A673 (cell line): ENCODE results near the gene WRNIP1. TPM values are rescaled to one million over a fixed set of nuclear protein-coding genes. Genes with fewer than 3 reads are reported as not detected.

Experiments used
- BruUV-seq: library from RNA; stranded (reverse); fragments of 400-500 nt; replicated peaks from 2 replicates; lab custom pipeline; 2021; lab: Mats Ljungman, UMichigan
- CTCF ChIA-PET: fragments of 300-600 bp; sonication (Branson Sonifier 250); formaldehyde crosslinking; loops from one replicate; lab custom pipeline; 2022; ENCODE audit warnings: antibody characterized with exemption; lab: Charles Lee
- POLR2A ChIA-PET: fragments of 300-600 bp; sonication (Branson Sonifier 250); formaldehyde crosslinking; loops from one replicate; lab custom pipeline; 2022; ENCODE audit warnings: antibody characterized with exemption; ENCODE audit not compliant: low non-redundant PET; lab: Charles Lee
- DNase-seq: peaks from one replicate; pipeline ENCODE4 v3.0.0-alpha.2; 2015; ENCODE audit warnings: low spot score
- H3K27ac ChIP-seq: fragments of 200-600 bp; sonication (generic); 2 replicates; pipeline ENCODE4 v1.5.1; 2016; ENCODE audit warnings: mixed run types, low read depth, mild to moderate bottlenecking, mixed read lengths, antibody characterized with exemption, low read length; ENCODE audit not compliant: poor library complexity, severe bottlenecking
- H3K27me3 ChIP-seq: fragments of 200-600 bp; sonication (generic); replicated peaks from 2 replicates; pipeline ENCODE4 v1.6.1; 2017; ENCODE audit warnings: mixed run types, low read depth, mild to moderate bottlenecking, mixed read lengths, antibody characterized with exemption, low read length; ENCODE audit not compliant: insufficient read depth, poor library complexity
- H3K36me3 ChIP-seq: fragments of 200-600 bp; sonication (generic); 2 replicates; pipeline ENCODE4 v1.6.1; 2016; ENCODE audit warnings: mixed run types, mild to moderate bottlenecking, mixed read lengths, antibody characterized with exemption, low read length; ENCODE audit not compliant: insufficient read depth, poor library complexity, severe bottlenecking
- H3K4me1 ChIP-seq: fragments of 200-600 bp; sonication (generic); 2 replicates; pipeline ENCODE4 v1.6.1; 2017; ENCODE audit warnings: mixed run types, mild to moderate bottlenecking, mixed read lengths, antibody characterized with exemption, low read length; ENCODE audit not compliant: insufficient read depth, poor library complexity, severe bottlenecking
- H3K4me3 ChIP-seq: fragments of 200-600 bp; sonication (generic); 2 replicates; pipeline ENCODE4 v1.5.1; 2016; ENCODE audit warnings: low read depth, mixed run types, mild to moderate bottlenecking, mixed read lengths, low read length; ENCODE audit not compliant: poor library complexity, severe bottlenecking
- H3K9me3 ChIP-seq: fragments of 200-600 bp; sonication (generic); 2 replicates; pipeline ENCODE4 v1.6.1; 2016; ENCODE audit warnings: mixed run types, low read depth, mild to moderate bottlenecking, mixed read lengths, antibody characterized with exemption, low read length; ENCODE audit not compliant: poor library complexity, severe bottlenecking
- EZH2 ChIP-seq: fragments of 200-600 bp; sonication (generic); IDR thresholded peaks from 2 replicates; pipeline ENCODE4 v1.6.1; 2017; ENCODE audit warnings: borderline replicate concordance, low read depth, mild to moderate bottlenecking, mixed read lengths, antibody characterized with exemption, low read length; ENCODE audit not compliant: poor library complexity, severe bottlenecking
- intact Hi-C: fragments of 100-400 bp; cut with micrococcal nuclease; formaldehyde crosslinking; loops from one replicate; pipeline ENCODE4 v1.10.0; 2022; ENCODE audit not compliant: unreplicated experiment
- total RNA-seq: library from RNA; stranded (reverse); gene quantifications from 2 replicates; pipeline ENCODE4 v1.2.3, GENCODE V29; 2021
- TF ChIP-seq, protein P1 (sequence below): fragments of 300-800, 200-600 bp; sonication (generic); conservative IDR thresholded peaks from 2 replicates; pipeline ENCODE4 v1.5.1; 2017; ENCODE audit warnings: low read depth, mild to moderate bottlenecking, antibody characterized with exemption, low read length, moderate library complexity, mixed read lengths

Gene WRNIP1
- total RNA-seq, 1 experiment from 2014 or later = 49.3 TPM

DNA sequence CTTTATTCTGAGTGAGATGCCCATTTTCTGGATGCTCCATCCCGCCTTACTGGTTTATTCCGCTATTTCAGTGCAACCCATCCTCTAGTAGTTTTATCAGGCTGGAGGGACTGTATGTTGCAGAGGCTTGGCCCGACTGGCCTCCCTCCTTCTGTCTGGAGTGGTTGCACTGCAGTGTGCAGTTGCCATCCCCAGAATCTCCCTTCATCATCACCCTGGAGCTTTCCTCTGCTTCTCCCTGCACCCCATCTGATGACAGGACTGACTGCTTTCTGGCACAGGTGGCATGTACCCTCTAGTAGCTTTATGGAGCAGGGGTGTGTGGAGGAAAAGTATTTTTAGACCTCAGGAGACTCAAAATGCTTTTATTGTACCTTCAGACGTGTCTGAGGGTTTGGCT is 21.1 kb downstream of the WRNIP1 start:
- H3K36me3 ChIP-seq = peaks cover 10% of the 10 kb centered on the region
- ChIA-PET CTCF (no interaction called here), POLR2A (no interaction called here)
- H3K9me3 ChIP-seq = no peaks in the 10 kb centered on the region
- no peak for DNase-seq
- BruUV-seq = no TSS peak
- TF ChIP-seq EZH2 = no peak
- TF ChIP-seq, protein P1, sequence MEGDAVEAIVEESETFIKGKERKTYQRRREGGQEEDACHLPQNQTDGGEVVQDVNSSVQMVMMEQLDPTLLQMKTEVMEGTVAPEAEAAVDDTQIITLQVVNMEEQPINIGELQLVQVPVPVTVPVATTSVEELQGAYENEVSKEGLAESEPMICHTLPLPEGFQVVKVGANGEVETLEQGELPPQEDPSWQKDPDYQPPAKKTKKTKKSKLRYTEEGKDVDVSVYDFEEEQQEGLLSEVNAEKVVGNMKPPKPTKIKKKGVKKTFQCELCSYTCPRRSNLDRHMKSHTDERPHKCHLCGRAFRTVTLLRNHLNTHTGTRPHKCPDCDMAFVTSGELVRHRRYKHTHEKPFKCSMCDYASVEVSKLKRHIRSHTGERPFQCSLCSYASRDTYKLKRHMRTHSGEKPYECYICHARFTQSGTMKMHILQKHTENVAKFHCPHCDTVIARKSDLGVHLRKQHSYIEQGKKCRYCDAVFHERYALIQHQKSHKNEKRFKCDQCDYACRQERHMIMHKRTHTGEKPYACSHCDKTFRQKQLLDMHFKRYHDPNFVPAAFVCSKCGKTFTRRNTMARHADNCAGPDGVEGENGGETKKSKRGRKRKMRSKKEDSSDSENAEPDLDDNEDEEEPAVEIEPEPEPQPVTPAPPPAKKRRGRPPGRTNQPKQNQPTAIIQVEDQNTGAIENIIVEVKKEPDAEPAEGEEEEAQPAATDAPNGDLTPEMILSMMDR = no peak
- peaks cover 2% of the 10 kb centered on the region for H3K4me1 ChIP-seq
- no peaks in the 10 kb centered on the region for H3K27me3 ChIP-seq
- no peak overlapping the region for H3K4me3 ChIP-seq
- no peak overlapping the region for H3K27ac ChIP-seq
- intact Hi-C loops = no loop called here

DNA sequence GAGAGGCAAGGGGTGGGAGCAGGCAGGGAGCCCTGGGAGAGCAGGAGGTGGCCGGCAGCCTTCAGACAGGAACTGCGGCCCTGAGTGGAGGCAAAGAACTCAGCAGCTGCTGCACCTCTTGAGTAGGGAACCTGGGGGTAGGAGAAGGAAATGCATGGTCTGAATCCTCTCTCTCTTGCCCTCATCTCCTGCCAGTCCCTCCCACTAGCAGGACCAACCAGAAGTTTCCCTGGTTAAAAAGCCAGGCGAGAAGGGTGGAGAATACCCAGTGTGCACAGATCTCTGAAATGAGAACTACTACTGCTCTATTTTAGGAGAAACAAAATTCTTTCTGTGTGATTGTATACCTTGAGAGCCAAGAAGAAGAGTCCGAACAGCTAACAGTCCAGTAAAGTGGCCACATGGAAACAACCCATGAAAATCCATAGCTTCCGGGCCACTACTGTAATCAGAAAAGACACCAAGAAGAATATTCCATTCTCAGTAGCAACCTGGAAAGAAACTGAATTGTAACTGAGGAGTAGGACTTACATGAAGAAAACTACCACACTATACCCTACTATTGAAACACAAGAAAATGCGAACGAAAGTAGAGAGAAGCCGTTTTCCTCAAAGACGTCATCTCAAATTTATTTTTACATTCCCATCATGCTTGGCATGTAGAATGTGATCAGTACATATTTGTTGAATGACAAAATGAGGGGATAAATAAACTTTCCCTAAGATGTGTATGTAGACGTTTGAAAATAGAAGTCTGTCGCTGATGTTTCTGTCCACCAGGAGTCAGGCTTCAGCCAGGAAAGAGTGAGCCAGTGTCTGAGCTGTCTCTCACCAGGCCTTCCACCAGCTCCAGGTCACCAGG is 25.6 kb downstream of the WRNIP1 start:
- Histone ChIP-seq H3K9me3 (no peaks in the 10 kb centered on the region), H3K27me3 (no peaks in the 10 kb centered on the region), H3K4me1 (peaks cover 17% of the 10 kb centered on the region), H3K4me3 (no peak overlapping the region), H3K27ac (peak overlapping the region; percentile 12), H3K36me3 (no peaks in the 10 kb centered on the region)
- POLR2A ChIA-PET = no interaction called here
- intact Hi-C loops = loop anchor here (2.0 to 5.0 kb wide), 3 partner anchors 121 to 196 kb away; no protein-coding TSS in a partner anchor
- no TSS peak for BruUV-seq
- TF ChIP-seq EZH2 = no peak
- TF ChIP-seq, protein P1 = peak; percentile 87
- CTCF ChIA-PET = interaction anchor here (0.6 to 1.9 kb wide), 9 partner anchors 28 to 266 kb away, joined by 3 to 21 read pairs (median 5); no protein-coding TSS in a partner anchor
- DNase-seq = peak; percentile 78

DNA sequence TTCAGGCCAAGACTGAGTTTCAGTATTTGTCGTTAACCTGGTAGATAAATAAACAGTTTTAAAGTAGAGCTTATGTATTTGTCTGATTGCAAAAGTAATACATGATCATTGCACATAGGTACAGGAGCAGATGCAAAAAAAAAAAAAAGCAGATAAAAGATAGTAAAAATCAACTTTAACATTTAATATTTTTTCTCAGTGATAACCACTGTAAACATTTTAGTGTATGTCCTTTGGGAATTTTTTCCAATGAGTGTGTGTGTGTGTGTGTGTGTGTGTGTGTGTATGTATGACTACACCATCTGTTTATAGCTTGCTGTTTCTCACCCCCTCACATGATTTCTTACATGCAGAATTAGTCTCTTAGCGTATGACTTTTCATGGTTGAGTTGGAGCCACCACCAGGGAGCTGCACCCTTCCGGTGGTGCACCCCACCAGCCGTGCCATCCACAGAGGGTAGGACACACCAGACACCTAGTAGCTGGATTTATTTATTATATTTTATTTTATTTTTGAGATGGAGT is 26.3 kb downstream of the WRNIP1 start:
- peaks cover 17% of the 10 kb centered on the region for H3K4me1 ChIP-seq
- ChIA-PET POLR2A (no interaction called here), CTCF (interaction anchor here (0.6 to 1.9 kb wide), 10 partner anchors 27 to 1468 kb away, joined by 3 to 21 read pairs (median 5); no protein-coding TSS in a partner anchor)
- no peaks in the 10 kb centered on the region for H3K36me3 ChIP-seq
- no peaks in the 10 kb centered on the region for H3K27me3 ChIP-seq
- no peaks in the 10 kb centered on the region for H3K9me3 ChIP-seq
- no peak overlapping the region for H3K27ac ChIP-seq
- no TSS peak for BruUV-seq
- no peak for DNase-seq
- intact Hi-C loops = loop anchor here (2.0 to 5.0 kb wide), 3 partner anchors 121 to 196 kb away; no protein-coding TSS in a partner anchor
- TF ChIP-seq, protein P1 = no peak
- TF ChIP-seq EZH2 = no peak
- no peak overlapping the region for H3K4me3 ChIP-seq
